ENCODE data around the gene BRICD5.
"Not testable (repeated sequence)": the region's sequence is repeated elsewhere in the genome, so short reads cannot be mapped to it uniquely, and the experiment has no call there.

BRICD5 gene

GRCh38 chr16:2204416-2205103 lies 6.1 kb downstream of the BRICD5 start:
- ChIA-PET POLR2A (ENCODE audit: low non-redundant PET) (interaction anchor here (0.9 kb wide), 1 partner anchor 49 kb away, joined by 7 read pairs; the partner anchor contains the start of gene TRAF7), CTCF (interaction anchor here (1.3 kb wide), 1 partner anchor 10 kb away, joined by 7 read pairs; no protein-coding TSS in a partner anchor)
- TF ChIP-seq CTCF (conservative IDR thresholded peaks at IDR 0.05; ENCODE audit: low read depth) = no peak
- DNase-seq (ENCODE audit: low spot score) = no peak
- peak overlapping the region; percentile 93 for H3K27ac ChIP-seq

GRCh38 chr16:2203119-2203688 lies 7.5 kb downstream of the BRICD5 start:
- CTCF ChIA-PET = interaction anchor here (0.7 to 0.9 kb wide), 2 partner anchors 8 to 298 kb away, joined by 3 read pairs; no protein-coding TSS in a partner anchor
- DNase-seq (ENCODE audit: low spot score); H3K27ac ChIP-seq; POLR2A ChIA-PET (ENCODE audit: low non-redundant PET): not testable (repeated sequence)

GRCh38 chr16:2200313-2200712 lies 10.3 kb downstream of the BRICD5 start:
- H3K27ac ChIP-seq = no peak overlapping the region
- DNase-seq (ENCODE audit: low spot score) = no peak
- ChIA-PET POLR2A (ENCODE audit: low non-redundant PET) (no interaction called here), CTCF (interaction anchor here (0.5 kb wide), 1 partner anchor 301 kb away, joined by 4 read pairs; no protein-coding TSS in a partner anchor)
- no peak for TF ChIP-seq CTCF (conservative IDR thresholded peaks at IDR 0.05; ENCODE audit: low read depth)

- ChIA-PET POLR2A (ENCODE audit: low non-redundant PET) (no interaction called here), CTCF (interaction anchor here (0.5 kb wide), 1 partner anchor 301 kb away, joined by 4 read pairs; no protein-coding TSS in a partner anchor)
- no peak for DNase-seq (ENCODE audit: low spot score)
- no peak overlapping the region for H3K27ac ChIP-seq
- no peak for TF ChIP-seq CTCF (conservative IDR thresholded peaks at IDR 0.05; ENCODE audit: low read depth)
Observed at GRCh38 chr16:2199621-2200139, 11.0 kb downstream of the BRICD5 start.

- POLR2A ChIA-PET (ENCODE audit: low non-redundant PET) = no interaction called here
- H3K27ac ChIP-seq = no peak overlapping the region
- TF ChIP-seq CTCF (conservative IDR thresholded peaks at IDR 0.05; ENCODE audit: low read depth) = no peak
- CTCF ChIA-PET = no interaction called here
- DNase-seq (ENCODE audit: low spot score) = no peak
Observed at GRCh38 chr16:2199095-2199494, 11.6 kb downstream of the BRICD5 start.

GRCh38 chr16:2198283-2198682 lies 12.4 kb downstream of the BRICD5 start:
- ChIA-PET CTCF (no interaction called here), POLR2A (ENCODE audit: low non-redundant PET) (no interaction called here)
- DNase-seq (ENCODE audit: low spot score) = no peak
- H3K27ac ChIP-seq = no peak overlapping the region
- TF ChIP-seq CTCF (conservative IDR thresholded peaks at IDR 0.05; ENCODE audit: low read depth) = no peak

GRCh38 chr16:2197765-2198164 lies 12.9 kb downstream of the BRICD5 start:
- TF ChIP-seq CTCF (conservative IDR thresholded peaks at IDR 0.05; ENCODE audit: low read depth) = no peak
- H3K27ac ChIP-seq = no peak overlapping the region
- POLR2A ChIA-PET (ENCODE audit: low non-redundant PET) = no interaction called here
- DNase-seq (ENCODE audit: low spot score) = no peak
- CTCF ChIA-PET = no interaction called here
